KMS-11 (cell line): ENCODE results near the gene THAP12.

ENCODE experiments used
- H2AFZ ChIP-seq: fragments of 200-600 bp; sonication (generic); 2 replicates; pipeline ENCODE4 v1.6.1; 2016; ENCODE audit warnings: antibody characterized with exemption, mixed run types, low read depth
- H3K27ac ChIP-seq: fragments of 200-600 bp; sonication (generic); 2 replicates; pipeline ENCODE4 v1.6.1; 2016; ENCODE audit warnings: mild to moderate bottlenecking, mixed run types
- H3K27me3 ChIP-seq: fragments of 200-600 bp; sonication (generic); 2 replicates; pipeline ENCODE4 v1.6.1; 2017; ENCODE audit warnings: mild to moderate bottlenecking, low read depth, mixed run types, moderate library complexity; ENCODE audit not compliant: insufficient read depth
- H3K36me3 ChIP-seq: fragments of 200-600 bp; sonication (generic); 2 replicates; pipeline ENCODE4 v1.6.1; 2017; ENCODE audit warnings: mild to moderate bottlenecking, mixed run types; ENCODE audit not compliant: insufficient read depth
- H3K4me1 ChIP-seq: fragments of 200-600 bp; sonication (generic); 2 replicates; pipeline ENCODE4 v1.6.1; 2016; ENCODE audit warnings: mild to moderate bottlenecking, low read depth, mixed run types; ENCODE audit not compliant: poor library complexity, severe bottlenecking
- H3K4me2 ChIP-seq: fragments of 200-600 bp; sonication (generic); 2 replicates; pipeline ENCODE4 v1.7.0; 2016; ENCODE audit warnings: mild to moderate bottlenecking, mixed run types
- H3K4me3 ChIP-seq: fragments of 200-600 bp; sonication (generic); IDR thresholded peaks from 2 replicates; pipeline ENCODE4 v1.6.1; 2017; ENCODE audit warnings: low read depth, low read length, mixed read lengths; ENCODE audit not compliant: insufficient read depth
- H3K79me2 ChIP-seq: fragments of 200-600 bp; sonication (generic); 2 replicates; pipeline ENCODE4 v1.6.1; 2016; ENCODE audit warnings: low read depth, mixed run types; ENCODE audit not compliant: insufficient read depth
- H3K9ac ChIP-seq: fragments of 200-600 bp; sonication (generic); 2 replicates; pipeline ENCODE4 v1.6.1; 2016; ENCODE audit warnings: mild to moderate bottlenecking, mixed run types
- H4K20me1 ChIP-seq: fragments of 200-600 bp; sonication (generic); 2 replicates; pipeline ENCODE4 v1.6.1; 2016; ENCODE audit warnings: mild to moderate bottlenecking, mixed run types; ENCODE audit not compliant: insufficient read depth
- TF ChIP-seq, protein P1 (sequence below): fragments of 200-600 bp; sonication (generic); conservative IDR thresholded peaks from 2 replicates; pipeline ENCODE4 v1.6.1; 2017; ENCODE audit warnings: low read depth, mild to moderate bottlenecking, antibody characterized with exemption, low read length, moderate library complexity, mixed read lengths

The THAP12 gene

DNA sequence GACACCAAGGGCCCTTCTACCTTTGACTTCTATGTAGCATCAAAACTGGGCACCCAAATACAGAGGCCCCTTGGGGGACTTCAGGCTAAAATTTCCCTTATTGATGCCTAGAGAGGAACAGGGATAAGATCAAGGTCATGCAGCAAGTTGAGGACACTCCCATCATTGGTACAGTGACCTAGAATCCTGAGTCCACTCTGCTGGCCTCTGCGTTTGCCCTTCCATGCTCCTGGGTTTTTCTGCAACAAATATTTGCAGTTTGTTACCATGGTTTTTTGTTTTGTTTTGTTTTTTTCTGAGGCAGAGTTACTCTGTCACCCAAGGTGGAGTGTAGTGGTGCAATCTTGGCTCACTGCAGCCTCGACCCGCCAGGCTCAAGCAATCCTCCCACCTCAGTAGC, 64.2 kb downstream of the THAP12 start:
- Histone ChIP-seq H3K4me3 (no peak overlapping the region), H3K27ac (no peak overlapping the region), H3K27me3 (no peaks in the 10 kb centered on the region), H3K4me2 (no peak overlapping the region), H3K79me2 (no peaks in the 10 kb centered on the region), H2AFZ (no peak overlapping the region), H3K4me1 (no peaks in the 10 kb centered on the region), H3K36me3 (no peaks in the 10 kb centered on the region), H4K20me1 (no peaks in the 10 kb centered on the region), H3K9ac (no peak overlapping the region)
- TF ChIP-seq, protein P1, sequence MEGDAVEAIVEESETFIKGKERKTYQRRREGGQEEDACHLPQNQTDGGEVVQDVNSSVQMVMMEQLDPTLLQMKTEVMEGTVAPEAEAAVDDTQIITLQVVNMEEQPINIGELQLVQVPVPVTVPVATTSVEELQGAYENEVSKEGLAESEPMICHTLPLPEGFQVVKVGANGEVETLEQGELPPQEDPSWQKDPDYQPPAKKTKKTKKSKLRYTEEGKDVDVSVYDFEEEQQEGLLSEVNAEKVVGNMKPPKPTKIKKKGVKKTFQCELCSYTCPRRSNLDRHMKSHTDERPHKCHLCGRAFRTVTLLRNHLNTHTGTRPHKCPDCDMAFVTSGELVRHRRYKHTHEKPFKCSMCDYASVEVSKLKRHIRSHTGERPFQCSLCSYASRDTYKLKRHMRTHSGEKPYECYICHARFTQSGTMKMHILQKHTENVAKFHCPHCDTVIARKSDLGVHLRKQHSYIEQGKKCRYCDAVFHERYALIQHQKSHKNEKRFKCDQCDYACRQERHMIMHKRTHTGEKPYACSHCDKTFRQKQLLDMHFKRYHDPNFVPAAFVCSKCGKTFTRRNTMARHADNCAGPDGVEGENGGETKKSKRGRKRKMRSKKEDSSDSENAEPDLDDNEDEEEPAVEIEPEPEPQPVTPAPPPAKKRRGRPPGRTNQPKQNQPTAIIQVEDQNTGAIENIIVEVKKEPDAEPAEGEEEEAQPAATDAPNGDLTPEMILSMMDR, result no peak

DNA sequence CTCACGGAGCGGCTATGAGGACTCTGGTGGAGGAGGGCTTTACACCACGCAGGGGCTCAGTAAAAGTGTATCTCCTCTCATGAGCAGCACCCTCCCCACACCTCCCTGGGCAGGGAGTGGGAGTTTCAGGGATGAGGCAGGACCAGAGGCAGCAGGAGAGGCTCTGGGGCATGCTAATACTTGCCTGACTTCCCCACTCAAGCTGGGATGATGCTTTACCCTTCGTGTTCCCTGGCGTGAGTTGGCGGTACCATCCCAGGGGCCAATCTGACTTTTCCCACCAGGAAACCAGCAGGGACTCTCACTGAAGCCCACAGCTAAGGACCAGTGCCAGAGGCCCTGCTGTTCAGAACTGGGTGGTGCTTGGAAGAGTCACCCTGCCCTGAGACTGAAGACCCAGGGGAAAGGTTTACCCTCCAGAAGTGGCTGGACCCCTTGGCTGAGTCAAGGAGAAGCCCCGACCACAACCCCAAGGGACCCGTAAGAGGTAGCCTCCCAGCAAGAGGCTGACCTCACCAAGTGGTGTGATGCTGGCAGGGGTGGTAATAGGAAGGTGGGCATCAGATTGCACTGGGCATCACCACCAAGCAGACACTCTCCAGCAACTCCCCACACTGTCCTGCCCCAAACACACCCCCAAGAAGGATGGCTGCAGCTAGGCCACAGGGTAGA, 65.6 kb downstream of the THAP12 start:
- no peaks in the 10 kb centered on the region for H3K36me3 ChIP-seq
- H3K4me2 ChIP-seq, result no peak overlapping the region
- no peak overlapping the region for H3K9ac ChIP-seq
- TF ChIP-seq, protein P1, result no peak
- no peaks in the 10 kb centered on the region for H4K20me1 ChIP-seq
- H2AFZ ChIP-seq, result no peak overlapping the region
- no peaks in the 10 kb centered on the region for H3K79me2 ChIP-seq
- H3K27me3 ChIP-seq, result no peaks in the 10 kb centered on the region
- no peak overlapping the region for H3K4me3 ChIP-seq
- no peaks in the 10 kb centered on the region for H3K4me1 ChIP-seq
- no peak overlapping the region for H3K27ac ChIP-seq

DNA sequence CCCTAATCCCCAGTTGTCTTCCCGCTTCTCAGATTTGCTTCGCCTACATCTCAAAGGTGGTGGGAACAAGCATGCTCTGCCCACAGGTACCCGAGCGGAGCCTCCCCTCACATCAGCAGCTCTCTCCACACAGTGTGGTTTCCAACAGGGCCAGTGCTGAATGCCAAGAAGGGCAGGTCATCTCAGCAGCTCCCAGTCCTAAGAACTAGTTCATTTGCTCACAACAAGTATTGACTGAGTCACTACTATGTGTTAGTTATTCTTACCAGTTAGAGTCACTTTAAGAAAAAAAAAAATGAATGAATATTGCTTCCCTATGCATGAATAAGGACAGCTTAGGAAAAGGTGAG, 66.2 kb downstream of the THAP12 start:
- Histone ChIP-seq H3K27ac (no peak overlapping the region), H3K4me1 (no peaks in the 10 kb centered on the region), H2AFZ (no peak overlapping the region), H3K27me3 (no peaks in the 10 kb centered on the region), H4K20me1 (no peaks in the 10 kb centered on the region), H3K4me2 (no peak overlapping the region), H3K9ac (no peak overlapping the region), H3K36me3 (no peaks in the 10 kb centered on the region), H3K4me3 (no peak overlapping the region), H3K79me2 (no peaks in the 10 kb centered on the region)
- TF ChIP-seq, protein P1, result no peak

DNA sequence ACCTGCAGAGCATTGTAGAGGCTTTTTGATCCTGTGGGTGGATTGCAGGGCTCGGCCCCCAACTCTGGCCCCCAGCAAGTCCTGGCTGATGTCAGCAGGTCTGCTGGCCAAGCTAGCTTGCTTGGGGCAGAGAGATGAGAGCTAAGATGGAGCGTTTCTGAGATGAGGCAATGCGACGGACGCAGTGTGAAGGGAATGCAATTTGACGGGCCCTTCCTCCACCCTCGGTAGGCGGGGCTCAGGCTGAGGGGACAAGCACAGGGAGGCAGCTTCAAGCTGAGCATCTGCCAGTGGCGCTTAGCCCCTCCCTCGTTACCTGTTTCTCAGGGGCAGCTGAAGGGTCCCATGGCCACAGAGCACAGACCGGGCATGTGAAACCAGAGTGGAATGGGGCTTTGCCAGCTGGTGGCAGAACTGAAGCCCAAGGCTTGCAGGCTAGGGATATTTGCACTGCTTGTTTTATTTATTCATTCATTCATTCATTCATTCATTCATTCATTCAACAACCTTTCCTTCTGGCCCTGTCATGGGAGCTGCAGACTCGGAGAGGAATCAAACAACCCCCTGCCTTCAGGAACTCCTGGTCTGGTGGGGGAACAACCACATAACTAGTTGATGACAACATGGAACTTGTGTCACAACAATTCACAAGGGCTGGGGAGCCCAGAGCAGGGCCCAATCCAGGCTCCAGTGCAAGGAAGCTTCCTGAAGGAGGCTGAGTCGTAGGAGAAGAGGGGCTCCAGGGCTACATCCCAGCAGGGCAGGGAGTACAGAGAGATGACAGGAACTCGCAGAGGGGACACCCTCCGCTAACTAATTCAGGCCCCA, 66.8 kb downstream of the THAP12 start:
- Histone ChIP-seq H3K27ac (no peak overlapping the region), H3K9ac (no peak overlapping the region), H3K4me1 (no peaks in the 10 kb centered on the region), H3K27me3 (no peaks in the 10 kb centered on the region), H3K4me2 (no peak overlapping the region), H3K4me3 (no peak overlapping the region), H2AFZ (no peak overlapping the region), H3K79me2 (no peaks in the 10 kb centered on the region), H4K20me1 (no peaks in the 10 kb centered on the region), H3K36me3 (no peaks in the 10 kb centered on the region)
- TF ChIP-seq, protein P1, result no peak
